ENCODE measurements around the gene GRID1.
A peak's percentile ranks its signal among the peaks of the same experiment; 100 is the strongest.
"Not testable (repeated sequence)": the region's sequence is repeated elsewhere in the genome, so short reads cannot be mapped to it uniquely, and the experiment has no call there.

GRID1 gene

DNA sequence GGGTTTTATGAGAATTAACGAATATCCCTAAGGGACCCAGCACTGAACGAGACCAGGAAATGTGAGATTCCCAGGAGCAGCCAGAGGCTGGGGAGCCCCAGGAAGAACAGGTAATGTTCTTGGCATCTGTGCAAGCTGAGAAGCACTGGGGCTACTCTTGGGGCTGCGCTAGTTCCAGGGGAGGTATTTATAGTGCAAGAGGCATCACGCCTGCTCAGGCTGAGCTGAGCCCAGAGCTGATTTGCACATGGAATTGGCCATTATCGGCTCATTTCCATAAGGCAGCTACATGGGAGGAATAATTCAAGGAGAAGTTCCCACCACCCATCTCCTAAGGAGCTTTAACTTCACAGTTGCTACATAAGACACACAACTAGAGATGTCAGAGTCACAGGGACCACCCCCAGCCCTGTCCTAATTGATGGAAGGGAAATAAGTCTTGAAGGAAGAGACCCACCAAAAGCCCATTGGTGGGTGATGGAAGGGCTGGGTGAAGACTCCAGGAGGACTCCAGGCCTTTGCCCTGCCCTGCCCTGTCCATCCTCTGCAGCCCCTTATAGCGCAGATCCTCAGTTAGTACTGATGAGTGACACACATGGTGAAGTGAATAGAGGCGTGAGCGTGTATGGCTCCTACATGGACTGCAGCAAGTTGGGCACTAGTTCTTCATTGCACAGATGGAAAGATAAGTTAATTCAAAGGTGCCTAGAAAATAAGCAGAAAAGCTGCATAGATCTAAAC, 178.9 kb downstream of the GRID1 start:
- DNase-seq, result peak; percentile 43

DNA sequence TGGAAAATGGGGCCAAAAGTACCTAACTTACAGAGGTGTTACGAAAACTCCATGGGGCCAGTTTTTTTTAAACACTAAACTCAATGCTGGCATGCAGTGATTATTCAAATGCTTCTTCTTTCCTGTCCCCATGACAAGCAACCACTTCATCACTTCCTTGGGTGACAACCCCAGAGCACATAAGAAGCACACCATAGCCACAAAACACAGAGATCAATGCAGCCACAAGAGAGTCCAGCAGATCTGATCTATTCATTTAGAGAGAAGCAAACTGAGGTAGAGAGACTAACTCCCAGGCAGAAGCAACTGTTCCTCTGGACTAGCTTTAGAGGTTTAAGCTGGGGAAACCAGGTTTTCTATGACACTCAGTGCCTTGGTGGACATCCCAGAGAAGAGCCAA, 180.0 kb downstream of the GRID1 start:
- no peak for DNase-seq

DNA sequence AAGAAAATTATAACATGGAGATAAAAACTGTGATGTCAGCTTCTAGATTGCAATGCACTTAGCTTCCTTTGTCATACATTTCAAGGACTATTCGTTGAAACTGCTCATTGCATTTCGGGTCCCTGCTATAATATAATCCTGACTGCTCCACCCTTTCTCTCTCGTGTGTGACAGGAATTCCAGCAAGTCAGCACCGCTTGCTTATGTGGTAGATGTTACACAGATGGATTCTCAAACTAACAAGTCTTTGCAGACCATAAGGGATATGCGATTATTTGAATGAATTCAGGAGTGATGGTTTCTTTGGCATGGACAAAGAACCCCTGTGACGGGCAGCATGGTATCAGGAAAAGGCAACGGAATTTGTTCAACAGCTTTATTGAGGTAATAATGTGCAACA, 184.0 kb downstream of the GRID1 start:
- DNase-seq, result no peak

DNA sequence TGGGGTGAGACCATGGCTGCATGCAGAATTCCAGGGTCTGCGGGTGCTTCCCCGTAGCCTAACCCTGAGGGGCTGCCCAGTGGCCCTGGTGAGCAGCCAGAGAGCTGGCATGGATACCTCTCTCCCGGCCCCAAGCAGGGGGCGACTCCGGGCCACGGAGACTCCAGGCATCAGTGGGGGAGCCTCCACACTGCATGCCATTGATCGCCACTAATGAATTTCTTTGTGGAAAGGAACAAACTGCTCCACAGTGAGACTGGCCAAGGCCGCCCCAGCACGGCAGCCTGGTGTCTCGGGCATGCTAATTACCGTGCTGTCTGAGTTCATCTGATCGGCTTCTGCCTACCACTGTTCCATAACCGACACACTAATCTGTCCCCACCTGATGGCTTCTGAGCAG, 184.4 kb downstream of the GRID1 start:
- DNase-seq, result no peak

DNA sequence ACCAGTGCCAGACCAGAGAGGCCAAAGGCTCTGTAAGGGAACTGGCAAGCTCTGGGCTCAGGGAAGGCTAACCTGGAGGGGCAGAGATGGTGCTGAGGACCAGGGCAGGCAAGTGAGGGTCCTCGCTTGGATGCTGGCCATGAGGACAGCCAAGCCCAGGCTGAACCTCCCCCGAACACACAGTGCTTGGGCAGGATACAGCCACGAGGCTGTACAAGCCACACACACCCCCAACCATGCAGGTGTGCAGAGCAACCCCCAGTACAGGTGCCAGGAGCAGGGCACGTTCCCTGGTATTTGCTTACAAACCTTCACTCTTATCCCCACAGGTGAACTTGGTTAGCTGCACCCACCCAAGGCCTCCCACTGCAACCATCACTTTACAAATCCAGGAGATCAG, 185.7 kb downstream of the GRID1 start:
- DNase-seq, result no peak

DNA sequence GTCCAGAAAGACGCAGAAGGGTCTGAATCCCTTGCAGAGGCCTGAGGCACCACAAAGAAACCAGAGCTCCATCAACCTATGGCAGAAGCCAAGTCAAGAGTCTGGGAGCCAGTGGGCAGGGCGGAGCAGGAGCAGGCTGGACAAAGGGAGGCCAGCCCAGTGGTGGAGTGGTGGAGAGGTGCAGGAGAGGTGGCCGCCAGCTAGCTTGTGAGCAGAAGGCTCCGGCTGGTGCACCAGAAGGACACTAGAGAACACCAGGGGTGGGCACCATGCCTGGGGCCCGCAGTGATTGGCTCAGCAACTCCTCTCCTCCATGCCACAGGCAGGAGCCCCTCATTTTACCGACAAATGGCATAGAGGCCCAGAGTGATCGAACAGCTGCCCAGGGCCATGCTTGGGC, 186.6 kb downstream of the GRID1 start:
- no peak for DNase-seq

DNA sequence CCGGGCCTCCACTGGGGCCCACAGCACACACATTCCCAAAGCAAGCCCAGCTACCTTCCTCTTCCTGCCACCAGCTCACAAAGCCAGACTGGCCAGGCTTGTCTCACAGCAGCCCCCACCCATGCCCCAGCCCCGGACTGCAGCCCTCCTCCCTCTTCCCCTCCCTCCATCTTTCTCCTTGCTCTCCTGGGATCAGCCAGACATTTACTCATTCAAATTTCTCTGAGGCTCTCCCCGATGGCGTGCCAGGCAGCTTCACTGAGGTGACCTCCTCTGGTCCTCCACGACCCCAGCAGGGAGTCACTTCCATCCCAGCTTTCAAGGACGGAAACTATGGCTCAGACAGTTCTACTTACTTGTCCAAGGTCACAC, 187.5 kb downstream of the GRID1 start:
- no peak for DNase-seq

DNA sequence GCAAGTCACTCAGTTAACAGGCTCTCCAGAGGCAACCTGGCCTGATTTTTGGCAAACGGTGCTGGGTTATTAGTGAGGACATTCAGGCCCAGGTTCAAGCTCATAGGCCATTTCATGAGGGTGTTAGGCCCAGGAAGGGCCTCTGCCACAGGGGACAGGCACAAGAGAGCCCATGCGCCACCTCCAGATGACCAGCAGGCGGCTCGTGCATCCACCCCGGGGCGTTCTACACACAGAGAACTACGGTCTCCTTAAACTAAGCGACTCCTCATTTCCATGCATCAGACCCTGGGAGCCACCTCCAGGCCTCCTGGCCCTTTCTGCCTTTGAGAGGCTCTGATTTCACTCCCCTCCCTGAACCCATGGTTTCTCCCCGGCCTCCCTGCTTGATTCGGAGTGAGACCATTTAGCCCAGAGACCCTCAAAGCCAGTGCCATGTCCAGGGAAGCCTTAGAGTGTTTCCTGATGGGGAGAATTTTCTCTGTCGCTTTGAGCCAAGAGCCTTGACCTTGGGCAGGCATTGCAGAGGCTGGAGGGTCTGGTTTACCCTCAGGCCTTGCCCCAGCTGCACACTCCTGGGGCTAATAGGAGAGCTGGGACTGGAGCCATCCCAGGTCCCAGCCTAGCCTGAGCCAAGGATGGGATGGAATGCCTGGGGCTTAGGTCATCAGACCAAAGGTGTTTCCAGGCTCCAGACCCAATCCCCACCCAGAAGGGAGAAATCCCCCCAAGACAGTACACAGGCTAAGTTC, 188.0 kb downstream of the GRID1 start:
- DNase-seq, result peak; percentile 41

DNA sequence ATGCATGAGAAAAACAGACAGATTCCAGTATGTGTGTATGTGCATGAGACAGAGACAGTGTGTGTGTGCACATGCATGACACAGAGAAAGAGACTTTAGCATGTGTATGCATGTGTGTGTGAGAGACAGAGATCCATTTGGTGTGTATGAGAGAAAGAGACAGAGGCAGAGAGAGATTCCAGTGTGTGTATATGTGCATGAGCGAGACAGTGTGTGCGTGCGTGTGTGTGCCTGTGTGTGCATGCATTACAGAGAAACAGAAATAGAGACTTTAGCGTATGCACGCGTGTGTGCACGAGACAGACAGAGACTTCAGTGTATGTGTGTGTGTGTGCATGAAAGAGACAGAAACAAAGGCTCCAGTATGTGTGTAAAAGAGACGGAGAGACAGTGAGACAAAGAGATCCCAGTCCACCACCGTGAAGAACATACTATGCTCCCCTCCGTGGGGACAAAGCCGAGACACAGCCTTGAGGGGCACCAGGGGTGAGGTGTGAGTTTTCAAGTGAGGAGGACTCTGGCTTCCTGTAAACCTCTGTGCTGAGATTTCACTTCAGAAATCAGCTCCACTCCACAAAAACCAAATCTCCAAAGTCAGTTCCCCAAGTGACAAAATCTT, 188.9 kb downstream of the GRID1 start:
- DNase-seq, result no peak

DNA sequence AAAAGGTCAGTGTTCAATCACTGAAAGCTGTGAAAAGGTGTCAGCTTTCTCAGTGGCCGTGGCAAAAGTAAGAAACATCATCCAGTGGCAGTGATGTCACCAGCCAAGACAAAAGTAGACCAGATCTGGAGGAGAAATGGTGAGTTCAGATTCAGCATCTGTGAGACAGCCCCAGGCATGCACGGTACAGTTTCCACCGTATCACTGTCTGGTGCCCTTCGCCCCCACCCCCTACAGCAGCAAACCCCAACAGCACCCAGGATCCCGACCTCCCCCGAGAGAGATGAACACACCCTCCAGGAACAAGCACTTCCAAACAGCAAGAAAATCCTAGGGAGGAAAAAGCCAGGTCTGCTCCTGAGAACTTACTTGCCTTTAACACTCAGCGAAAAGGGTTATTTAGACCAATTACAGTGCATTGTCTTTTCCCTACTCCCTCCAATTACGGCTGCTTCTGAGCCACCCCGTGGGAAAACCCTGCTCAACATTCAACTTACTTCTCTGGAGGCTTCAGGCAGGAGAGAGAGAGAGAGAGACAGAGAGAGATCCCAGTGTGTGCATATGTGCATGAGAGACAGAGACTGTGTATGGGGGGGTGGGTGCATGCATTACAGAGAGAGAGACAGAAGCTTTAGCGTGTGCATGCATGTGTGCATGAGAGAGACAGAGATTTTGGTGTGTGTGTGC, 189.6 kb downstream of the GRID1 start:
- peak; percentile 12 for DNase-seq

DNA sequence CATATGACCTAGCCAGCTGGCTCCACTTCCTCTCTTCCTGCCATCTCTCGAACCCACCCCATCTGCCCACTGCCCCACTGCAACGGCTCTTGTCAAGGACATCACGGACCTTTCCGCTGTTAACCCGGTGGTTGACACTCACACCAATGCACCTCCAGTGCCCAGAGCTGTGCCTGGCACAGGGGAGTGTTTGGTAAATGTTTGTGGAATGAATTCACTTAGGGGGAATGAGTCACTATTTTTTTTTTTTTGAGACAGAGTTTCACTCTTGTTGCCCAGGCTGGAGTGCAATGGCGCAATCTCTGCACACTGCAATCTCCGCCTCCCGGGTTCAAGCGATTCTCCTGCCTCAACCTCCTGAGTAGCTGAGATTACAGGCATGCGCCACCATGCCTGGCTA, 191.1 kb downstream of the GRID1 start:
- not testable (repeated sequence) for DNase-seq

DNA sequence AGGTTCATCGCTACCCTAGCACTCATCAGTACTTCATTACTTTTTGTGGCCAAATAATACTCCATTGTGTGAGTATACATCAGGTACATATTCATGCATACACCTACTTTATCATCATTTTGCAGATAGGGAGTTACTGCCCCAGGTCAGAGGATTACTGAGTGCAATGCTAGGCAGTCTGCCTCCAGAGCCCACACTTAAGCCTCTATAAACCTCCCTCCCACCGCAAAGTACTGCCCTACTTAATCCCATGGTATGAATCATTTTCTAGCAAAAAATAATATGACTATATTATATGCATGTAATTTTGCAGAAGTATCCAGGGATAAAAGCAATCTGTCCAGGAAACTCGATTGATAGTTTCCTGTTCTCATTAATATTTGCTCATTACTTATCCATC, 194.3 kb downstream of the GRID1 start:
- DNase-seq, result no peak

DNA sequence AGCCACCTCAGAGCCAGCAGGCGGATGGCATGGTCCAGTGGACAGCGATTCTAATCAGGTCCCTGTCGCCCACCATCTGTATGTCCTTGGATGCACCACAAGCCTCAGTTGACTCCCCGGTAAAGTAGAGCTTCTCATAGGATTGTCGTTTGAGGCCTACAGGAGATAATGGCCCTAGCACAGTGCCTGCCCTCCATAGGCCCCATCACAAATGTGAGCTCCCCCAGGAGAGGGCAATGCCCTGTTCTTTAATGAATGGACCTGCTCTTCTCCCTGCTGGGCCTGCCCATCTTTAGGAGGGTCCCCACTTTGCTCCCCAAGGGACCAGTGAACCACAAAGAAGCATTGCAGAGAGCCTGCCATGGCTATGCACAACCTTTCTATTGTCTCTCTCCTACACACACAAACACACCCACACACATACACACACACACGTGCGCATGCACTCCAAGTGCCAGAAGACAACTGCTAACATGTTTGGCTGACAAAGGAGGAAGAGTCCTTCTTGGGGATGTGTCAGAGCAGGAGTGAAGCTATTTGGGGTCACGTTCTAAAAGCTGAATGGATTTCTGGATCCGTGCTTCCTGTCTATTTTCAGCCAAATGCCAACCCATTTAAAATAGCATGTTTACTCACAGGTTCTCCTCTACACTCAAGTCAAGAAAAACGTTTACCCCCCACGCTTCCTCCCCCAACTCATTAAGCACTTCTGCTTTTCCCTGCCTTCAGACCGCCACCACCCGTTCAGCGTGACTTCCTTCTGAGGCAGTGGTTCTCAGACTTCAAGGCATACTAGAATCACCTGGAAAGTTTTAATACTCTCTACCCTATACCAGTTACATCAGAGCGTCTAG, 196.1 kb downstream of the GRID1 start:
- DNase-seq, result no peak

DNA sequence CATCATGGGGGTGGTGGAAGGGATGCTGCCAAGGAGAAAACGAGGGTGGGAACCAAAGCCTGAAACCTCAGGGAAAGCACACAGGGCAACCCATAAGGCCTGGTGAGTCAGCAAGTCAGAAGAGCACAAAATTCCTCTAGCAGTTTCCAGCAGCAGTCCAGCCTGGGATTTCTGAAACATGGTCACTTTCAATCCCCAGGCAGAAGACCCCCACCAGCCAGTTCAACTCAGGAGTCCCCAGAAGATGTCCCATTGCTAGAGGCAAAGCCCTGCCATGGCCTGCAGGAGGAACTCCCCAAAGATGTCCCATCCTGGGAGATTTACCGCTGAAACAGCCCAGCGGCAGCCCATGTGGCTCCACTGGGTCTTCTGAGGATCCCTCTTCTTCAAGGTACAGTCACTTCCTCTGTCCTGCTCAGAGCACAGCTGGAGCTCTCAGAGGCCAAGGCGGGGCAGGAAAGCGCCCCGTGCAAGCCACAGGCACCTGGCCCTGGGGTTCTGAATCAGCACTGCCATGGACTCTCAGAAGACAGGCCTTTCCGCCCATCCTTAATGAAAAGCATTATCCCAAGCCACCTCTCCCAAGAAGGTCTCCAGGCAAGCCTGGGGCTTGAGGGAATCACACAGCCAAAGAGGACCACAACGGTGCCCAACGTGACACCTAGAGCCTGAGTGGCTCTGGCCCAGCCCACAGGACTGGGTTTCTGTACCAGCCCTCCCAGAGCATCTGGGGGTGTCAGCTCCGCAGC, 196.9 kb downstream of the GRID1 start:
- no peak for DNase-seq

DNA sequence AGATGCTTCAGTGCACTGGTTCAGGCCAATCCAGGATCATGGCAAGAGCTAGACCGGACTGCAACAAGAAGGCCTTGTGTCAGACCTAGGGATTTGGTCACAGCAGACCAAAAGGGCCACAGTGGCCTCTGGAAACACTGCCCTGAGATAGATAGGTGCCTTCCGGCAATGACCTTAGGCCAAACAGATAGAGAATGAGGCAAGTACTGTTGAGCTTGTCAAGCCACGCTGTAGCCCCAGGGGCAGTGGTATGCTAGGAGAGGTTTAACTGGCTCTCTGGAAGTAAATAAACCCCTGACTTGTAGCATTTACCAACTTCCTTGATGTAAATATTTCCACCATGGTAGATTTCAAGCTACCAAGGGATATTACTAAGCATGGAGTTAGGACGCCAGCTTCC, 197.5 kb downstream of the GRID1 start:
- DNase-seq, result no peak

DNA sequence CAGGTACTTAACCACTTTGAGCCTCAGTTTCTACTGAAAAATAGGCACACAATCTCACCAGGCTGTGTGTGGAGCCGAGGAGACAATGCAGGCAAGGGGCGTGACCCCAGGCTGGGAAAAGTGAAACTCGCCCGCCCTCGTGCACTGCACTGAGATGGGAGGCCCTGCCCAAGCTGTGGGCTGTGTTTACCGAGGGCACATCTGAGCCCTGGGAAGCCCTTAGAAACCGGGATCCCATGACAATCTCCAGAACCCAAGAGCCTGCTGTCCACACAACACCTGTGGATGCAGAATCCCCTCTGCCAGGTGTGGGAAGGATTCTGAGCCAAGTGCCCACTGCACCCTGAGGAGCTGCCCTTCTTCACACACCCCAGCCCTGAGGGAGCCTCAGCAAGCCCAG, 198.3 kb downstream of the GRID1 start:
- DNase-seq, result peak; percentile 12

DNA sequence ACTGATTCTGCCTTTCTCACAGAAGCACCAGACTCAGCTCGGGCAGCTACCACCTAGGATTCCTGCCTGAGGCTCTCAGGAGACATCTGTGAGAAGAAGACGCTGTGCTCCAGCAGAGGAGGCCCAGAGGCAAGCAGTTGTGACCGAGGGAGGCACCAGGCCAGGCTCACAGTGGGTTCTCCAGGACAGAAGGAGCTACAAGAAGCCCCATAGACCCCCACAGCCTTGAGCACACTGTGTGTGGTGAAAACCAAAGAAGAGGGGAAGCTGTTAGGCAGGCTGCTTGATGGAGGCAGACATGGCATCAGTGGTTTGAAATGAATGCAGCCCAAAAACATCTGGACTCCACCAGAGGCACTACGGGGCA, 198.8 kb downstream of the GRID1 start:
- DNase-seq, result no peak

DNA sequence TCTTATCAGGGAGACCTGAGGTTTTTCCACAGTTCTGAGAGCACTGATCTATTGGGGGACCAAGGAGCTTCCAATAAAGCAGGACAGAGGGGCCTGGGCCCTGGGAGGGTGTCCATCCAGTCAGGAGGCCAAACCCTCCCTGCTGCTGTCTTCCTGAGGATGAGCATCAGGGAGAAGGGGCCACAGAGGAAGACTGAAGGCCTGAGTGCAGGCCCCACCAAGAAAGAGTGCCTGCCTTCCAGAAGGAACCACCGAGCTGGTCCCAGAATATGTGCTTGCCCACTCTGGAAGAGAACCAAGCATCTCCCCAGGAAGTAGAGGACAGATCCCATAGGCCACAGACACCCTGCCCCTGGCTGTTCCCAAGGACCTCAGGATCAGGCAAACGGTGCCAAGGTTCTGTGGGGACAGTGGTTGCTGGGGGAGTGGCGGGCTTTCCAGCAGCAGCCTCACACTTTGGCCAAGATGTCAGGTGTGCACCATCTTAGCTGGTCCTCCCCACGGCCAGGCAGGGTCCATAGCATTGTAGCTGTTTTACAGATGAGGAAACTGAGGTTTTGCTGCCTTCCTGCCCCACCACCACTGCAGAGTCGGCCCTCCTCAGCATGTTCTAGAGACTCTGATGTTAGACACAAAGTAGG, 199.4 kb downstream of the GRID1 start:
- DNase-seq, result no peak

DNA sequence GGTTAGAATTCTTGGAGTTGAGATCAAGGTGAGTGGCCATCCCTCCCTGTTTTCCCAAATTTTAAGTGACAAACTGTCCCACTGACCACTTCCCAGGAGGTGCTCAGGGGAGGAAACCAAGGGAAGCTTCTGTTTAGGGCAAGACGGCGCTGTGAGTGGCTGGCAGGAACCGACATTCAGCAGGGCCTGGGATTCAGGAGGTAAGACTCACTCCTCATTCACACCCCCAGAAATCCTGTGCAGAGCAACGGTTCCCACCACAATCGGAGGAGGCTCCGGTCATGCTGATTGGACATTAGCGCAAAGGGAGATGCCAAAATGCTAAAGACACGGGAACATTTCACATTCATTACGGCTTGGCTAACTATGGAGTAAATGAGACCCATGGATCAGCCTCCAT, 200.9 kb downstream of the GRID1 start:
- no peak for DNase-seq

DNA sequence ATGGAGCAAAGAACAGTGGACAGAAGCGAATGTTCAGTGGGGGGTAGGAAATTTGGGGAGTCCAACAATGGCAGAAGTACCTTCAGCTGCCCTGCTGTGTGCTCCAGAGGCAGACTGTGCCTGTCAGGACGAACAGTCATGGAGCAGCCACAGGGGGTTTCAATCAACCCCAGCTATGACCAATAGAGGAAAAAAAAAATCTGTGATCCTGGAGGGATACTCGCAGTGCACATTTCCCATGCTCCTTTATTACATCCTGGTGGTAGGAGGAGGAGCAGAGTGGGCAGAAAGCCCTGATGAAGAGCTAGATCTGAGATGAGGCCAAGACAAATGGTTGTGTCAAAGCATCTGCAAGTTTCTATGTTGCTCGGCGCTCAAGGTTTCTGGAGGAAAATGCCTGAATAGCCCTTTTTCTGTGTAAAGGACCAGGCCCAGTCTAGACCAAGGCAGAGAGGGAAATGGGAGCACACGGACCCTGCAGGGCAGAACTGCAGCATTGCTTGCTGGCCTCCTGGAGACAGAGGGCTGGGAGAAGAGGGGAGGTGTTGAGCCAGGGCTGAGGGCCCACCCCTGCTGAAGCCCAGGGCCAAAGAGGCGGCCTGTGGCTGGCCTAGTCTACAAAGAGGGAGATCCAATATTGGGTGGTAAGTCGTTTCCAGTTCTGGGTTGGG, 201.5 kb downstream of the GRID1 start:
- DNase-seq, result no peak
